NCI-H82 treated with DMSO at 0.1 percent for 48 hours (cell line): ENCODE data around the gene TMEM266.

Source experiments
- DNase-seq: peaks from one replicate; lab custom pipeline; 2025; ENCODE audit not compliant: unreplicated experiment; lab: John Stamatoyannopoulos, UW

The TMEM266 gene

GRCh38 chr15:76234337-76234889 is 174.6 kb downstream of the TMEM266 start:
- peak; percentile 60 for DNase-seq

GRCh38 chr15:76235186-76235826 is 175.5 kb downstream of the TMEM266 start:
- peak; percentile 90 for DNase-seq

- no peak for DNase-seq
Observed at GRCh38 chr15:76236350-76236749, 176.6 kb downstream of the TMEM266 start.

- no peak for DNase-seq
Observed at GRCh38 chr15:76239786-76240185, 180.0 kb downstream of the TMEM266 start.

GRCh38 chr15:76245072-76245610 is 185.4 kb downstream of the TMEM266 start:
- DNase-seq, result no peak

GRCh38 chr15:76251717-76252116 is 191.9 kb downstream of the TMEM266 start:
- no peak for DNase-seq

GRCh38 chr15:76252249-76252648 is 192.5 kb downstream of the TMEM266 start:
- no peak for DNase-seq

GRCh38 chr15:76253691-76254473 is 194.1 kb downstream of the TMEM266 start:
- DNase-seq, result peak; percentile 13
